PC-3 (cell line): ENCODE measurements around the gene UBE2R2. TPM values are rescaled to one million over a fixed set of nuclear protein-coding genes. Genes with fewer than 3 reads are reported as not detected.

Experiments used
- ATAC-seq: fragments of 200-7000 bp; cut with Tn5 transposase; 2 replicates; pipeline ENCODE4 v1.9.1; 2020; ENCODE audit warnings: mild to moderate bottlenecking, moderate library complexity
- BruUV-seq: library from RNA; stranded (reverse); fragments of 400-500 nt; replicated peaks from 2 replicates; lab custom pipeline; 2021; lab: Mats Ljungman, UMichigan
- CTCF ChIA-PET: fragments of 300-600 bp; sonication (Branson Sonifier 250); formaldehyde crosslinking; loops from one replicate; lab custom pipeline; 2022; ENCODE audit warnings: antibody characterized with exemption; lab: Charles Lee
- POLR2A ChIA-PET: fragments of 300-600 bp; sonication (Branson Sonifier 250); formaldehyde crosslinking; loops from one replicate; lab custom pipeline; 2022; ENCODE audit warnings: antibody characterized with exemption; ENCODE audit not compliant: unreplicated experiment; lab: Charles Lee
- DNase-seq: peaks from one replicate; pipeline ENCODE4 v3.0.0-alpha.2; 2015
- H2AFZ ChIP-seq: fragments of 300-600 bp; sonication (generic); 2 replicates; pipeline ENCODE4 v1.6.0; 2016; ENCODE audit warnings: antibody characterized with exemption, low read length
- H3F3A ChIP-seq: fragments of 300-600 bp; sonication (generic); one replicate; pipeline ENCODE4 v1.6.0; 2017; ENCODE audit warnings: antibody characterized with exemption, low read length, control low read depth, mild to moderate bottlenecking; ENCODE audit not compliant: unreplicated experiment
- H3K27ac ChIP-seq: fragments of 300-600 bp; sonication (generic); 2 replicates; pipeline ENCODE4 v1.5.1; 2016; ENCODE audit warnings: mild to moderate bottlenecking, low read length
- H3K27me3 ChIP-seq: fragments of 300-600 bp; sonication (generic); 2 replicates; pipeline ENCODE4 v1.6.1; 2016; ENCODE audit warnings: low read length, mixed read lengths
- H3K36me3 ChIP-seq: fragments of 300-600 bp; sonication (generic); 2 replicates; pipeline ENCODE4 v1.6.1; 2016; ENCODE audit warnings: low read depth, mixed run types, low read length, mixed read lengths
- H3K4me1 ChIP-seq: fragments of 300-600 bp; sonication (generic); 2 replicates; pipeline ENCODE4 v1.5.1; 2016; ENCODE audit warnings: low read length; ENCODE audit not compliant: insufficient read depth
- H3K4me2 ChIP-seq: fragments of 300-600 bp; sonication (generic); 2 replicates; pipeline ENCODE4 v1.6.0; 2016; ENCODE audit warnings: low read length
- H3K4me3 ChIP-seq: fragments of 300-600 bp; sonication (generic); 2 replicates; pipeline ENCODE4 v1.5.1; 2016; ENCODE audit warnings: mild to moderate bottlenecking, low read length, mixed read lengths
- H3K79me2 ChIP-seq: fragments of 300-600 bp; sonication (generic); 2 replicates; pipeline ENCODE4 v1.6.1; 2017; ENCODE audit warnings: low read length, mixed read lengths
- H3K9ac ChIP-seq: fragments of 300-600 bp; sonication (generic); 2 replicates; pipeline ENCODE4 v1.6.0; 2016; ENCODE audit warnings: mild to moderate bottlenecking, low read length
- H3K9me2 ChIP-seq: fragments of 300-600 bp; sonication (generic); replicated peaks from 2 replicates; pipeline ENCODE4 v1.6.1; 2016; ENCODE audit warnings: mixed run types, low read length, mixed read lengths
- H3K9me3 ChIP-seq: fragments of 300-600 bp; sonication (generic); 2 replicates; pipeline ENCODE4 v1.6.1; 2016; ENCODE audit warnings: low read length, mixed read lengths
- H4K20me1 ChIP-seq: fragments of 300-600 bp; sonication (generic); 2 replicates; pipeline ENCODE4 v1.6.1; 2016; ENCODE audit warnings: low read length, mixed read lengths
- CTCF ChIP-seq: fragments of 300-600 bp; sonication (generic); conservative IDR thresholded peaks from 2 replicates; pipeline ENCODE4 v1.5.1; 2017; ENCODE audit warnings: antibody characterized with exemption, low read depth, mild to moderate bottlenecking, low read length
- EZH2 ChIP-seq: fragments of 300-600 bp; sonication (generic); IDR thresholded peaks from one replicate; pipeline ENCODE4 v1.6.1; 2017; ENCODE audit warnings: antibody characterized with exemption, mild to moderate bottlenecking, low read length; ENCODE audit not compliant: unreplicated experiment
- EZH2phosphoT487 ChIP-seq: fragments of 300-600 bp; sonication (generic); IDR thresholded peaks from 2 replicates; pipeline ENCODE4 v1.6.1; 2018; ENCODE audit warnings: mild to moderate bottlenecking, antibody characterized with exemption, low read length, borderline replicate concordance
- intact Hi-C: fragments of 100-400 bp; cut with micrococcal nuclease; formaldehyde crosslinking; loops from 2 replicates; pipeline ENCODE4 v1.9.0; 2023
- total RNA-seq: library from RNA; depleted of rRNA; stranded (reverse); fragments of >200 nt; gene quantifications from 2 replicates; pipeline ENCODE4 v1.2.3, GENCODE V29; 2014

The UBE2R2 gene
- total RNA-seq, 1 experiment from 2014 or later, result 18.4 TPM

GRCh38 chr9:33850267-33850629 is 33.3 kb downstream of the UBE2R2 start:
- Histone ChIP-seq H3K27ac (peak overlapping the region; percentile 74), H2AFZ (no peak overlapping the region), H3K4me1 (peaks cover 44% of the 10 kb centered on the region), H3K27me3 (no peaks in the 10 kb centered on the region), H3K36me3 (no peaks in the 10 kb centered on the region), H3K4me2 (peak overlapping the region; percentile 72), H3K9ac (no peak overlapping the region), H3K4me3 (peak overlapping the region; percentile 24; the same call in 1 of the 2 replicates), H3K9me2 (no peaks in the 10 kb centered on the region), H4K20me1 (peaks cover 18% of the 10 kb centered on the region; the same call in 1 of the 2 replicates), H3K79me2 (peaks cover 100% of the 10 kb centered on the region), H3F3A (peaks cover 9% of the 10 kb centered on the region), H3K9me3 (no peaks in the 10 kb centered on the region)
- intact Hi-C loops, result no loop called here
- DNase-seq (no peak), ATAC-seq (peak; percentile 5)
- CTCF ChIA-PET, result interaction anchor here (0.8 to 1.1 kb wide), 2 partner anchors 36 to 71 kb away, joined by 3 to 5 read pairs; no protein-coding TSS in a partner anchor
- BruUV-seq, result TSS peak; percentile 60
- TF ChIP-seq EZH2 (no peak), EZH2phosphoT487 (no peak), CTCF (no peak)
- POLR2A ChIA-PET, result no interaction called here

- no peak for TF ChIP-seq EZH2phosphoT487
- no peak for TF ChIP-seq EZH2
- no peak for TF ChIP-seq CTCF
- Histone ChIP-seq H2AFZ (no peak overlapping the region), H3K27me3 (no peaks in the 10 kb centered on the region), H3K9me3 (no peaks in the 10 kb centered on the region), H3F3A (peaks cover 9% of the 10 kb centered on the region), H3K4me2 (peak overlapping the region; percentile 72), H3K36me3 (no peaks in the 10 kb centered on the region), H3K9ac (peak overlapping the region; percentile 3; the same call in 1 of the 2 replicates), H3K9me2 (no peaks in the 10 kb centered on the region), H3K79me2 (peaks cover 100% of the 10 kb centered on the region), H4K20me1 (peaks cover 18% of the 10 kb centered on the region; the same call in 1 of the 2 replicates), H3K27ac (peak overlapping the region; percentile 74), H3K4me1 (peaks cover 44% of the 10 kb centered on the region), H3K4me3 (peak overlapping the region; percentile 24; the same call in 1 of the 2 replicates)
- ChIA-PET CTCF (interaction anchor here (0.8 to 1.1 kb wide), 2 partner anchors 37 to 72 kb away, joined by 3 to 5 read pairs; no protein-coding TSS in a partner anchor), POLR2A (no interaction called here)
- DNase-seq (peak; percentile 62), ATAC-seq (peak; percentile 76)
- intact Hi-C loops, result no loop called here
- no TSS peak for BruUV-seq
Observed at GRCh38 chr9:33850677-33851076, 33.7 kb downstream of the UBE2R2 start.

- Histone ChIP-seq H3K4me1 (peaks cover 42% of the 10 kb centered on the region), H3K4me3 (peak overlapping the region; percentile 7; the same call in 1 of the 2 replicates), H3K9me3 (no peaks in the 10 kb centered on the region), H3K27me3 (no peaks in the 10 kb centered on the region), H4K20me1 (peaks cover 18% of the 10 kb centered on the region; the same call in 1 of the 2 replicates), H2AFZ (no peak overlapping the region), H3K27ac (peak overlapping the region; percentile 74), H3K79me2 (peaks cover 100% of the 10 kb centered on the region), H3F3A (peaks cover 9% of the 10 kb centered on the region), H3K36me3 (no peaks in the 10 kb centered on the region), H3K9me2 (no peaks in the 10 kb centered on the region), H3K9ac (peak overlapping the region; percentile 3), H3K4me2 (peak overlapping the region; percentile 72)
- ATAC-seq (0 out of 2 replicates have a peak, but pooled peaks have one; percentile 12), DNase-seq (peak; percentile 37)
- POLR2A ChIA-PET, result no interaction called here
- no TSS peak for BruUV-seq
- intact Hi-C loops, result no loop called here
- TF ChIP-seq CTCF, result no peak
- TF ChIP-seq EZH2phosphoT487, result no peak
- TF ChIP-seq EZH2, result no peak
- CTCF ChIA-PET, result interaction anchor here (0.6 kb wide), 1 partner anchor 316 kb away, joined by 4 read pairs; no protein-coding TSS in a partner anchor
Observed at GRCh38 chr9:33851301-33851700, 34.3 kb downstream of the UBE2R2 start.
